Measurements from ENCODE around the gene TRIM27.
A peak's percentile ranks its signal among the peaks of the same experiment; 100 is the strongest.

TRIM27 gene

DNA sequence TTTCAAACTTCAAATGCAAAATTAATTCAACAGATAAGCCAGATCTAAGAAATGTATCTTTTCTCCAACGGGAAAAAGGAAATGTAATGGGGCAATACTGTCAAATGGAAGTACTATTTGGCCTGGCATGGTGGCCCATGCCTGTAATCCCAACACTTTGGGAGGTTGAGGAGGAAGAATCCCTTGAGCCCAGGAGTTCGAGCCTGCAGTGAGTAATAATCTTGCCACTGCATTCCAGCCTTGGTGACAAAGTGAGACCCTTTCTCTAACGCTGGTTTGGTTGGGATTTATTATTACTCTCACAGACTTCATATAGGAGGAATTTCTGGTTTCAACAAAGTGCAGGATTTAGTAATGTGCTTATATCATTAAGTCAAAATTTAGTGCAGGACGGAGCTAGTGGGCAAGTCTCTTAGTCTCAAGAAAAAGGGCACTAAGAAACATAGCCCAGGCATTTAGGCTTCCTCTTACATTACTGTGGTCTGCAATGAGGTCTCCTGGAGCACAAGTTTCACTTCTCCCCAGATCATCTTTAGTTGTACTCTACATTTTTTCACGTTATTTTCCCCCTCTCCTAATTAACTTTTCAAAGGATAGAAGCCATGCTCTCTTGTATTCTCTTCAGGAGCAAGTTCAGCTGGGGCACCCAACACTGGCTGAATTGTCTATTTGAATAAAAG is 23.1 kb downstream of the TRIM27 start:
- FAIRE-seq (no peak), DNase-seq (ENCODE audit: insufficient read length, low spot score) (no peak)
- TF ChIP-seq, protein P1, sequence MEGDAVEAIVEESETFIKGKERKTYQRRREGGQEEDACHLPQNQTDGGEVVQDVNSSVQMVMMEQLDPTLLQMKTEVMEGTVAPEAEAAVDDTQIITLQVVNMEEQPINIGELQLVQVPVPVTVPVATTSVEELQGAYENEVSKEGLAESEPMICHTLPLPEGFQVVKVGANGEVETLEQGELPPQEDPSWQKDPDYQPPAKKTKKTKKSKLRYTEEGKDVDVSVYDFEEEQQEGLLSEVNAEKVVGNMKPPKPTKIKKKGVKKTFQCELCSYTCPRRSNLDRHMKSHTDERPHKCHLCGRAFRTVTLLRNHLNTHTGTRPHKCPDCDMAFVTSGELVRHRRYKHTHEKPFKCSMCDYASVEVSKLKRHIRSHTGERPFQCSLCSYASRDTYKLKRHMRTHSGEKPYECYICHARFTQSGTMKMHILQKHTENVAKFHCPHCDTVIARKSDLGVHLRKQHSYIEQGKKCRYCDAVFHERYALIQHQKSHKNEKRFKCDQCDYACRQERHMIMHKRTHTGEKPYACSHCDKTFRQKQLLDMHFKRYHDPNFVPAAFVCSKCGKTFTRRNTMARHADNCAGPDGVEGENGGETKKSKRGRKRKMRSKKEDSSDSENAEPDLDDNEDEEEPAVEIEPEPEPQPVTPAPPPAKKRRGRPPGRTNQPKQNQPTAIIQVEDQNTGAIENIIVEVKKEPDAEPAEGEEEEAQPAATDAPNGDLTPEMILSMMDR (IDR thresholded peaks at IDR 0.05; ENCODE audit: insufficient read depth, missing control alignments), result no peak

GRCh38 chr6:28898710-28898965 is 25.1 kb downstream of the TRIM27 start:
- DNase-seq (ENCODE audit: insufficient read length, low spot score), result no peak
- TF ChIP-seq, protein P1 (IDR thresholded peaks at IDR 0.05; ENCODE audit: insufficient read depth, missing control alignments), result no peak
- no peak for FAIRE-seq

DNA sequence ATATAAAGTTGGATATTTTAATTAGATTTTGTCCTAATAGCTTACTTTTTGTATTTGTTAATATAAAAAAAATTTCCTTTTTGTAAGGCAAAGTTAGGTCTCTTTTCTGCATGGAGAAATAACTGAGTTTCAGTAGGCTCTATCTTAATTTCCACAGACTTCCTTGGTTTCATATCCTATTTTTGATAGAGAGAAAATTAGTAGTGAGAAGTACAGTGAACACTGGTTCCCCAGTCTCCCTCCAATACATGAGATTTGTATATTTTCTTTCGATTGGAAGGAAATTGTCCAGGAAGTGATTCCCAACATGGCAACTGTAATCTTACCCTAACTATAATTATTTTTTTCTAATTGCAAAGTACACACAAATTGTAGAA is 26.4 kb downstream of the TRIM27 start:
- FAIRE-seq (no peak), DNase-seq (ENCODE audit: insufficient read length, low spot score) (no peak)
- TF ChIP-seq, protein P1 (IDR thresholded peaks at IDR 0.05; ENCODE audit: insufficient read depth, missing control alignments), result no peak

GRCh38 chr6:28896505-28897368 is 27.0 kb downstream of the TRIM27 start:
- no peak for FAIRE-seq
- no peak for DNase-seq (ENCODE audit: insufficient read length, low spot score)
- TF ChIP-seq, protein P1 (IDR thresholded peaks at IDR 0.05; ENCODE audit: insufficient read depth, missing control alignments), result peak; percentile 8

GRCh38 chr6:28895131-28895812 is 28.5 kb downstream of the TRIM27 start:
- peak; percentile 29 for FAIRE-seq
- DNase-seq (ENCODE audit: insufficient read length, low spot score), result peak; percentile 72
- TF ChIP-seq, protein P1 (IDR thresholded peaks at IDR 0.05; ENCODE audit: insufficient read depth, missing control alignments), result no peak

GRCh38 chr6:28893172-28893799 is 30.5 kb downstream of the TRIM27 start:
- FAIRE-seq, result no peak
- no peak for DNase-seq (ENCODE audit: insufficient read length, low spot score)

More at GRCh38 chr6:28893172-28893799, 30.5 kb downstream of the TRIM27 start:
- TF ChIP-seq, protein P1 (IDR thresholded peaks at IDR 0.05; ENCODE audit: insufficient read depth, missing control alignments), result no peak
